ENCODE data around the gene THADA. TPM values are rescaled to one million over a fixed set of nuclear protein-coding genes. Genes with fewer than 3 reads are reported as not detected.

THADA gene
- total RNA-seq: 21.3 and 28.9 TPM in 2 replicates

GRCh38 chr2:43595603-43596412, at the start of gene THADA:
Gene THADA (minus strand): TSS chr2:43596038. CDS start chr2:43592392, 3,646 bp downstream.

GRCh38 chr2:43637030-43637803, 41.4 kb upstream of the THADA start, which contains the start of gene PLEKHH2:
Gene PLEKHH2 (plus strand): TSS chr2:43637260. CDS start chr2:43644674, 7,414 bp downstream.

GRCh38 chr2:43226558-43226954, 369.3 kb downstream of the THADA start, which contains the start of gene ZFP36L2:
Gene ZFP36L2 (minus strand): TSS chr2:43226606. CDS start chr2:43226315, 291 bp downstream.

Small RNAs within 50 kb of the gene (small RNA-seq; reads per million reads assigned to genes)
- gene RF00019: not detected
- not detected for gene RN7SL531P
- gene RNU6-958P: not detected

Other genes with a start within 250 kb of the THADA start
- gene PLEKHH2, start 41.2 kb upstream of the THADA start, total RNA-seq: 5.6 and 11.4 TPM in 2 replicates
- 0.16 and 0.97 TPM in 2 replicates for gene C1GALT1C1L, start 80.4 kb upstream of the THADA start, total RNA-seq
- gene DYNC2LI1, start 178.0 kb upstream of the THADA start, total RNA-seq: 19.0 and 19.9 TPM in 2 replicates
- gene ABCG5, start 242.8 kb upstream of the THADA start, total RNA-seq: not detected in 2 replicates
- gene ABCG8, start 242.9 kb upstream of the THADA start, total RNA-seq: not detected in 2 replicates